SU-DHL-6 (cell line): ENCODE data around the gene LIMCH1.

ENCODE experiments used
- H2AFZ ChIP-seq: fragments of 200-600 bp; sonication (generic); 2 replicates; pipeline ENCODE4 v1.6.1; 2014; ENCODE audit warnings: low read depth, mild to moderate bottlenecking, moderate library complexity, mixed read lengths, antibody characterized with exemption, low read length; ENCODE audit not compliant: severe bottlenecking
- H3F3A ChIP-seq: fragments of 200-600 bp; shearing (Covaris generic); 2 replicates; pipeline ENCODE4 v1.6.0; 2016; ENCODE audit warnings: antibody characterized with exemption, mild to moderate bottlenecking; ENCODE audit not compliant: insufficient read depth
- H3K27ac ChIP-seq: fragments of 200-600 bp; sonication (generic); 2 replicates; pipeline ENCODE4 v1.5.1; 2016; ENCODE audit warnings: low read depth, mild to moderate bottlenecking, low read length, moderate library complexity, mixed read lengths
- H3K27me3 ChIP-seq: fragments of 200-600 bp; sonication (generic), shearing (Covaris generic); 2 replicates; pipeline ENCODE4 v1.6.0; 2014; ENCODE audit warnings: mild to moderate bottlenecking, low read length
- H3K36me3 ChIP-seq: fragments of 200-600 bp; sonication (generic); 2 replicates; pipeline ENCODE4 v1.6.1; 2014; ENCODE audit warnings: mild to moderate bottlenecking, low read length, mixed read lengths
- H3K4me2 ChIP-seq: fragments of 300-600, 200-600 bp; shearing (Covaris generic), sonication (generic); 2 replicates; pipeline ENCODE4 v1.6.0; 2014; ENCODE audit warnings: low read length, low read depth, mild to moderate bottlenecking; ENCODE audit not compliant: poor library complexity, severe bottlenecking
- H3K4me3 ChIP-seq: fragments of 200-600 bp; sonication (generic); 2 replicates; pipeline ENCODE4 v1.5.1; 2014; ENCODE audit warnings: antibody characterized with exemption, low read length, mild to moderate bottlenecking, mixed read lengths; ENCODE audit not compliant: insufficient read depth, poor library complexity, severe bottlenecking
- H3K79me2 ChIP-seq: fragments of 200-600 bp; sonication (generic); 2 replicates; pipeline ENCODE4 v1.6.1; 2014; ENCODE audit warnings: mild to moderate bottlenecking, low read length, moderate library complexity; ENCODE audit not compliant: insufficient read depth
- H3K9ac ChIP-seq: fragments of 200-600 bp; sonication (generic); 2 replicates; pipeline ENCODE4 v1.7.0; 2014; ENCODE audit warnings: mild to moderate bottlenecking, low read length
- H3K9me2 ChIP-seq: fragments of 200-600 bp; sonication (generic); replicated peaks from 2 replicates; pipeline ENCODE4 v1.6.1; 2014; ENCODE audit warnings: low read length; ENCODE audit not compliant: insufficient read depth
- H3K9me3 ChIP-seq: fragments of 200-600 bp; sonication (generic); 2 replicates; pipeline ENCODE4 v1.6.1; 2014; ENCODE audit warnings: low read length, mixed read lengths; ENCODE audit not compliant: insufficient read depth
- H4K20me1 ChIP-seq: fragments of 200-600 bp; sonication (generic); 2 replicates; pipeline ENCODE4 v1.6.1; 2014; ENCODE audit warnings: low read depth, mild to moderate bottlenecking, antibody characterized with exemption, low read length, moderate library complexity, mixed read lengths
- EZH2phosphoT487 ChIP-seq: fragments of 200-600 bp; sonication (generic), shearing (Covaris generic); conservative IDR thresholded peaks from 2 replicates; pipeline ENCODE4 v1.6.1; 2018; ENCODE audit warnings: mild to moderate bottlenecking, antibody characterized with exemption, low read length, moderate library complexity, mixed read lengths
- TF ChIP-seq, protein P1 (sequence below): fragments of 200-600 bp; sonication (generic); IDR thresholded peaks from one replicate; pipeline ENCODE4 v1.5.1; 2017; ENCODE audit warnings: antibody characterized with exemption, mild to moderate bottlenecking, low read length, moderate library complexity; ENCODE audit not compliant: insufficient read depth, poor library complexity, severe bottlenecking

LIMCH1 gene

DNA sequence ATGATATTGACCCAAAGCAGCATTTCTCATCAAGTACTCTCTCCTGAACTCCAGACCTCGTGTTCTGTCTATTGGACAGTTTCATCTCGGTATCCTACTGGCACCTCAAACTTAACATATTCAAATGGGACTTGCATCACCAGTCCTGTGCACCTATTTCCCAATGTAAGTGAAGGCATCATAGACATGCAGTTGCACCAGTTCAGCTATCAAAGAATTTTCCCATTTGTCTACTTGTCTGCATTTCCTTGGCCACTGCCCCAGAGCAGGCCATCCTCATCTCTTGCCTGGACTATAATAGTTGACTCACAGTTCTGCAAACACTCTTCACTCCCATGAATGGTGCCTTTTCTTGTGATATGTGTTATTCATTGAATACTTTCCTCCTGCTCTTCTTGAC lies 11.3 kb upstream of the LIMCH1 start:
- TF ChIP-seq EZH2phosphoT487 = no peak
- TF ChIP-seq, protein P1, sequence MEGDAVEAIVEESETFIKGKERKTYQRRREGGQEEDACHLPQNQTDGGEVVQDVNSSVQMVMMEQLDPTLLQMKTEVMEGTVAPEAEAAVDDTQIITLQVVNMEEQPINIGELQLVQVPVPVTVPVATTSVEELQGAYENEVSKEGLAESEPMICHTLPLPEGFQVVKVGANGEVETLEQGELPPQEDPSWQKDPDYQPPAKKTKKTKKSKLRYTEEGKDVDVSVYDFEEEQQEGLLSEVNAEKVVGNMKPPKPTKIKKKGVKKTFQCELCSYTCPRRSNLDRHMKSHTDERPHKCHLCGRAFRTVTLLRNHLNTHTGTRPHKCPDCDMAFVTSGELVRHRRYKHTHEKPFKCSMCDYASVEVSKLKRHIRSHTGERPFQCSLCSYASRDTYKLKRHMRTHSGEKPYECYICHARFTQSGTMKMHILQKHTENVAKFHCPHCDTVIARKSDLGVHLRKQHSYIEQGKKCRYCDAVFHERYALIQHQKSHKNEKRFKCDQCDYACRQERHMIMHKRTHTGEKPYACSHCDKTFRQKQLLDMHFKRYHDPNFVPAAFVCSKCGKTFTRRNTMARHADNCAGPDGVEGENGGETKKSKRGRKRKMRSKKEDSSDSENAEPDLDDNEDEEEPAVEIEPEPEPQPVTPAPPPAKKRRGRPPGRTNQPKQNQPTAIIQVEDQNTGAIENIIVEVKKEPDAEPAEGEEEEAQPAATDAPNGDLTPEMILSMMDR = no peak

DNA sequence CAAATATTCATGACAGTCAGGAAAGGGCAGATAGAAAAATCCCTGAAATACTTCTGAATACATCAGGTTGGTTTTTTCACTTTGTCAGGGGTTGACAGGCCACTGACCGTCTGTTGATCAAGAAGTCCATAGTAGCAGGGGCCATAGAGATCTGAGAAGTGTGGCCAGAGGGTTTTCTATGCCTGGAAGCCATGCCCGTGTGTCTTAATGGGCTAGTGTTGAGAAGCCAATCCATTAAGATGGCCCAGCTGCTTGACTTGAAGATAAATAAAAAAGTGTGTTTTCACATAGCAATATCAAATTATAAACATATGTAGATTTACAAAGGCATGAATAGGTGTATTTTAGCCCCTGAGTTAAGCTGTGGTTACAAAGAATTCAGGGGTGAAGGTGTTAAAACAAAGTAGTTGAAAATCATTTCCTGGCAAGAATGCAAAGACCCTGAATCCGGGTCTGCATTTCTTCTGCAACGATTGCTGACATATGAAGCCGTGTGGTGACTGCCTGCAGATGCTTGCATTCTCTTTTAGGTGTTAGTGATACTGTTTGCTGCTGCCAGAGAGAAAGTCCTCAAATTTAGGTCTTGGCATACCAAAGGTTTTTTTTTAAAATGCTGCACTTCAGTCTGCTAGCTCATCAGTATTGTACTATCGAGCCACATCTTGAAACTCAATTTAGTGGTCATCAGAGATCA lies 9.3 kb upstream of the LIMCH1 start:
- no peak overlapping the region for H3K4me3 ChIP-seq
- no peak overlapping the region for H3K27ac ChIP-seq
- H3K9me3 ChIP-seq = no peaks in the 10 kb centered on the region
- H3K4me2 ChIP-seq = no peak overlapping the region
- H2AFZ ChIP-seq = no peak overlapping the region
- no peak overlapping the region for H3K9ac ChIP-seq
- no peaks in the 10 kb centered on the region for H3K79me2 ChIP-seq
- H3K27me3 ChIP-seq = no peaks in the 10 kb centered on the region
- H3F3A ChIP-seq = no peaks in the 10 kb centered on the region
- no peaks in the 10 kb centered on the region for H4K20me1 ChIP-seq
- TF ChIP-seq, protein P1 = no peak
- TF ChIP-seq EZH2phosphoT487 = no peak
- H3K9me2 ChIP-seq = no peaks in the 10 kb centered on the region
- H3K36me3 ChIP-seq = no peaks in the 10 kb centered on the region

More for the DNA sequence above, 11.3 kb upstream of the LIMCH1 start:
- Histone ChIP-seq H3F3A (no peaks in the 10 kb centered on the region), H3K36me3 (no peaks in the 10 kb centered on the region), H3K79me2 (no peaks in the 10 kb centered on the region), H3K4me2 (no peak overlapping the region), H2AFZ (no peak overlapping the region), H3K9me2 (no peaks in the 10 kb centered on the region), H3K9me3 (no peaks in the 10 kb centered on the region), H3K27me3 (no peaks in the 10 kb centered on the region), H3K9ac (no peak overlapping the region), H4K20me1 (no peaks in the 10 kb centered on the region), H3K27ac (no peak overlapping the region), H3K4me3 (no peak overlapping the region)

DNA sequence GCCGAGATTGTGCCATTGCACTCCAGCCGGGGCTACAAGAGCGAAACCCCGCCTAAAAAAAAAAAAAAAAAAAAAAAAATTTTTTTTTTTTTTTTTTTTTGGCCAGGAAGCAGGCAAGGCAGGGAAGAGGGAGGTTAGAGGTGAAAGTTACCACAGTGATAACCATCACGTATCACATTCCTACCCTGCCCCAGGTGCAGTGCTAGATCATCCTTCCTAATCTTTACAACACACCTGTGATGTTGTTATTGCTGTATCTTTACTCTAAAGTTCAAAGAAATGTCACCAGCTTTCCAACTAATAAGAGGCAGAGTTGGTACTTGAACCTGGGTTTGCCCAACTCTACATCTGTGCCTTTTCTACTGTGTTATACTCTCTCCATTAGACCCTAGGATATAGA lies 7.2 kb upstream of the LIMCH1 start:
- Histone ChIP-seq H3K79me2 (no peaks in the 10 kb centered on the region), H4K20me1 (no peaks in the 10 kb centered on the region), H3K36me3 (no peaks in the 10 kb centered on the region), H3K9me2 (no peaks in the 10 kb centered on the region), H3F3A (no peaks in the 10 kb centered on the region), H3K4me2 (no peak overlapping the region), H3K4me3 (no peak overlapping the region), H3K9me3 (no peaks in the 10 kb centered on the region), H2AFZ (no peak overlapping the region), H3K27ac (no peak overlapping the region), H3K27me3 (no peaks in the 10 kb centered on the region), H3K9ac (no peak overlapping the region)
- TF ChIP-seq EZH2phosphoT487 = no peak
- TF ChIP-seq, protein P1 = no peak
